HG02870 (cell line): ENCODE measurements around the gene DDX43.
"Not testable (repeated sequence)": the region's sequence is repeated elsewhere in the genome, so short reads cannot be mapped to it uniquely, and the experiment has no call there.

ENCODE experiments used
- ATAC-seq: cut with Tn5 transposase; IDR thresholded peaks from one replicate; pipeline ENCODE4 v1.9.1; 2021; ENCODE audit warnings: mild to moderate bottlenecking, moderate library complexity; ENCODE audit not compliant: unreplicated experiment

Gene DDX43

DNA sequence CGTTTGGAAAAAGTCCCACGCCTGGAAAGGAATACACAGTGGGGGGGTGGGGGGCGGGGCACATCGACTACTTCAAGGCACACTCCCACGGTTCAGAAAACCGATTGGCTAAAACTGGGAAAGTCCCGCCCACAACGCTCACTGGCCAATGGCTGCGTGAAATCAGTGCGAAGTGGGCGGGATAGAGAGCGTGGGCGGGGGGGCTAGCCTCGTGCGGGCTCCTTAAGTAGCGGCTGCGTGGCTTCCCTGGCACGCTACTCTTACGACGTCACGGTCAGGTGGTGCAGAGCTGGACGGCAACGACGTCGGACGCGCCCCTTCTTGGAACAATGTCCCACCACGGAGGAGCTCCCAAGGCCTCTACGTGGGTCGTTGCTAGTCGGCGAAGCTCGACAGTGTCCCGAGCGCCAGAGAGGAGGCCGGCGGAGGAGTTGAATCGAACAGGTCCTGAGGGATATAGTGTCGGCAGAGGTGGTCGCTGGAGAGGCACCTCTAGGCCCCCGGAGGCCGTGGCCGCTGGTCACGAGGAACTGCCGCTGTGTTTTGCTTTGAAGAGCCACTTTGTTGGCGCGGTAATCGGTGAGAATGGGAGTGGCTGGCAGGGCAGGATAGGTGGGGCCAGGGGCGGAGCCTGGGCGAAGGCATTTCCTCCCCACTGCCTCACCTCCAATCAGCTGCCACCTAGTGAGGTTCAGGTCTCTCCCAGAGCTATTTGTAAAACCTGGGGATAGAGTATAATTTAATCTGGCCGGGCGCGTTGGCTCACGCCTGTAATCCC is at the start of gene DDX43:
Gene DDX43, plus strand, starts transcription at position 252 of the 778 bp plus-strand sequence. Its CDS starts 78 bp downstream, at position 330.
- no peak for ATAC-seq

- ATAC-seq = no peak
Observed at GRCh38 chr6:73348550-73349204, 46.0 kb upstream of the DDX43 start.

- ATAC-seq = no peak
Observed at GRCh38 chr6:73349311-73349710, 45.3 kb upstream of the DDX43 start.

DNA sequence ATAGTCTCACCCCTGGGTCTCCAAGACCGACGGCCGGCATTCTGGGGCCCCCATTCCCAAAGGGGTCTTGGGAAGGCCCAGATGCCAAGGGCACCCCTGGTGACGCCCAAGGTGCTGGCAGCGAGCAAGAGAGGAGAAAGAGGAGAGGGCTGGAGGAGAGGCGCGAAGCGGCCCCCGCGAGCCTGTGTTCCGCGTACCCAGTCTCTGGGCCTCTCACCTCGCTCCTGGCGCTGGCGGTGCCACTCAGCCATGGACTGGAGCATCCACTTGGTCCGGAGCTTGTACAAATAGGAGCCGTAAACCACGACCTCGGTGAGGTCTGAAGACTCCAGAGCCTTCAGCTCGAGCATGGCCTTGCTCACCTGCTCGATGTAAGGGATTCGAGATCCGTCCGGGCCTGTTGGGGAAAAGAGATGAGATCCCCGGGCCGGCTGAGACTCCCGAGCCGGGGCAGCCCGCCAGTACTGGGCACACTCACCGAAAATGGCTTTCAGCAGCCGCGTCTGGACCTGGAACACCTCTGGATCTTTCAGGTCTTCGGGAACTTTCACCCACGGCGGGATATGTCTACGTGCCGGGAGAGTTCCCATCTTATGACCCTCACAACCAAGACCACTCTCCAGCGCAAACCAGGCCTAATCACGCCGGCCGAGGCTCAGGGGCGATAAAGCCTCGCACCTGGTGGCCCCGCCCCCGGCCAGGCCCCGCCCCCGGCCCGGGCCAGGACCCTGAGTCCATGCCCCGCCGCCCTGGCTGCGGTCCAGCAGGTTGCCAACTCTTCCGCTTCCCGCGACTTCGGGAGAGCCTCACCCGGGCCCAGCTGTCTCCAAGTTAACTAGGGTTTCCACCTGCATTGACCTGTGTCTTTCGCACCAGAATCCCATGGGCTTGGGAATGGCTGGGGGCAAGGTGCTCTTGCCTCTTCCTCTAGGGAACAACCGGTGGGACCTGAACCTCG is 40.7 kb upstream of the DDX43 start, which contains the start of gene DPPA5:
Gene DPPA5, minus strand, starts transcription at position 641 of the 958 bp plus-strand sequence. Its CDS starts 51 bp downstream, at position 590.
- ATAC-seq = no peak

GRCh38 chr6:73362358-73362757 is 32.3 kb upstream of the DDX43 start, which contains the start of gene KHDC3L:
Gene KHDC3L, plus strand, starts transcription at chr6:73362658. Its CDS starts 72 bp downstream, at chr6:73362730.
- no peak for ATAC-seq

DNA sequence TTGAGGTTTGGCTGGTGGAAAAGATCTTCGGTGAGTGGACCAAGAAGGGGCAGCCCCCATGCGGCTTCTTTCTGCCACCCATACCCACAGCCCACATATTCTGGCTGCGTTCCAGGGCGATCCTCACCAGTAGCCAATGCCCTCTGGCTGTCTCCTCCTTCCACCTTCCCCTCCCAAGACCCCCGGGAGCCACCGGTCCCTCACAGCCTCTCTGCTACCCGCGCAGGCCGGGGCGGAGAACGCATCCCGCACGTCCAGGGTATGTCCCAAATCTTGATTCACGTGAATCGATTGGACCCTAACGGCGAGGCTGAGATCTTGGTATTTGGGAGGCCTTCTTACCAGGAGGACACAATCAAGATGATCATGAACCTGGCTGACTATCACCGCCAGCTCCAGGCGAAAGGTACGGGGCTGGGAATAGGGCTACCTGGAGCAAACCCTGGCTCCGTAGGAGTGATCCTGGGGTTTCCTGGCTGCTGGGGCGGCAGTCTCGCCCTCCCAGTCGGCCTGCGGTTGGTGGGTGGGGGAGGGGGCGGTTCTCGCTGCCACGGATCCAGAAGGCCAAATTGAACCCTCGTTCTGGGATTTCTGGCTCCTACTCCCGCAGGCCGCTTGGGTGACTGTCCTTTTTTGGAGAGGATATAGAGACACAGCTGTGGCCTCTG is 31.6 kb upstream of the DDX43 start:
- ATAC-seq = no peak

DNA sequence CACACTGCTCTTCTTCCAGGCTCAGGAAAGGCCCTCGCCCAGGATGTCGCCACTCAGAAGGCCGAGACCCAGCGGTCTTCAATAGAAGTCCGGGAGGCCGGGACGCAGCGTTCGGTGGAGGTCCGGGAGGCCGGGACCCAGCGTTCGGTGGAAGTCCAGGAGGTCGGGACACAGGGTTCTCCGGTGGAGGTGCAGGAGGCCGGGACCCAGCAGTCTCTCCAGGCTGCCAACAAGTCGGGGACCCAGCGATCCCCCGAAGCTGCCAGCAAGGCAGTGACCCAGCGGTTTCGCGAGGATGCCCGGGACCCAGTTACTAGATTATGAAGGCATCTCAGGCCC is 31.1 kb upstream of the DDX43 start:
- no peak for ATAC-seq

DNA sequence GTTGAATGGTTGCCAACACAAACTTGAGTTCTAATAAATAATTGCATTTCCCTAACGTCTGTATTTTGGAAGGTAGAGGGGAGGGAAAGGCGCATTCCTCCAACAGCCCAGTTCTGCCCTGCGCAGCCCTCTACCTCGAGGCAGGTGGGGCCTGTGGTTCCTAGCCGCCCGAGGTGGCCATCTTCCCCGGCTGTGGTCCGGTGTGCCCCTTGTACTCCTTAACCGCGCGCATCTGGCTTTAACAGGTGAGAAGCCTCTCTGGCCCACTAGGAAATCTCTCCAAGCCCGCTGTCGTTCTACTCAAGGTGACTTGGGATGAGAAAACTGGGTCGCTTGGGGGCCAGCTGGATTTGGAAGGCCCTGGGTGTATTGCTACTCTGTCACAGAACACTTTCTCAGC is 30.5 kb upstream of the DDX43 start:
- no peak for ATAC-seq

DNA sequence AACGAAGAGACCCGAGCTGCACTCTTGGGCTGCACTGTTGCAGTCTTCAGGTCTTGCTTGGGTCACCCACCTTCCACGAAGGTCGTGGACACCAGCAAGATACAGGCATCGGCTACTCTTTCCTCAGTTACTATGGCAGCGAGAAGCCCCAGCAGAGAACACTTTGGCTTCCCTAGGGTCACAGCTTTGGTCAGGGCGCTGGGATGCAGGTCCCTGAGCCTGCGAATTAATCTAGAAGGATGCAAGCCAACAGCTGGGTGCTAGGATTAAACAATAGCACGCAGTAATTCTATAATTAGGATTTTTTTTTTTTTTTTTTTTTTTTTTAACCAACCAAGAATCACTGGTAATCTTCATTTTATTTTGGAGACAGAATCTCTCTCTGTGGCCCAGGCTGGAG is 30.1 kb upstream of the DDX43 start:
- ATAC-seq = no peak

GRCh38 chr6:73367761-73368355 is 26.8 kb upstream of the DDX43 start:
- no peak for ATAC-seq

DNA sequence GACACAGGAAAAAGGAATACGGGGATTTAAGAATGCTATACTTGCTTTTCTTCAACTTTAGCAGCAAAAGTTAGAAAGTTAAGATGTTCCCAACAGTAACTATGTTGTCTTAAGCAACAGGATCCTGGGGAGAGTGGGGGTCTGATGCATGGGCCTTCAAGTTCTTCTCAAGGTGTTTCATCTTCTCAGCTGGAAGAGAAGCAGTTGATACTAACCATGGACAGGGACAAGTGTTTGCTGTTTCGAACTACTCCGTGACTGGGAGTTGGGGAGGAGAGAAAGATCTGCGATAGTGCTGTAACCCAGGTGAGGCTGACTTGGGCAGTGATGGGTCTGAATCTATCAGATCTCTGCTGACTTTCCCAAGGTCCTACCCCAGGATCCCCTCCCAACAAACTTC is 26.0 kb upstream of the DDX43 start:
- no peak for ATAC-seq

DNA sequence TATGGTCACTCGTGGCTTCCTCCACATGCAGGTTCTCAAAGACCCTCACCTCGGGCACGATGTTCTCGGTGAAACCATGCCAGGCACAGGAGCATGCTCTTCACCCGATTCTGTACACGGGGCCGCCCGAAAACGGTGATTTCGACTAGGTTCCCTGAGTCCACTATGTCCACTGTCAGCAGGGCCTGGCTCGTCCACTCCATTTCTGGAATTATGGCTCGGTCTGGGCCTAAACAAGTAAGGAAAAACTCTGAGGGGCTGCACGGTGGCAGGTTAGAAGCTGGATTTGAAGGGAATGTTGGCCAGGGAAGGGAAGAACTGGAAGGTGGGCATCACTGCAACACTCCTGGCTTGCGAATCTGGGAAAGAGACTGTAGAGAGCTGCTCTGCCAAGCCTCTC is 25.5 kb upstream of the DDX43 start:
- ATAC-seq = no peak

DNA sequence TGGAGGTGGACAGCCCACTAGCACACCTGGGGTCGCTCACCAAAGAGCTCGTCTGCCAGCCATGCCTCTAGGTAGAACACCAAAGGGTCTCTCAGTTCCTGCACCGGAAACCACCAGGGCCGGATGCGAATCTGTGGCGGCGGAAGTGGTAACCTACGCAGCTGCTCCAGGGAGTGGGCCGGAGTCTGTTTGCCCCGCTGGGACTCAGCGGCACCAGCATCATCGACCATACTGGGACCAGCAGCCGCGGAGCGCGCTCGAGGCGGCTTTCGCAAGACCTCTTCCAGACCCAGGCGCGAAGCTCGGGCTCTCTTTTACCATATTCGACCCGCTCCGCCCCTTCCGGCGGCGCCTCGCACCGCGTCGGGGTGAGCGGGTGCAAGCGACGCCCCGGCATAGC is 25.1 kb upstream of the DDX43 start, which contains the start of gene OOEP:
Gene OOEP, minus strand, starts transcription at position 335 of the 400 bp plus-strand sequence. Its CDS starts 105 bp downstream, at position 230.
- no peak for ATAC-seq

- no peak for ATAC-seq
Observed at GRCh38 chr6:73371984-73372383, 22.6 kb upstream of the DDX43 start.

DNA sequence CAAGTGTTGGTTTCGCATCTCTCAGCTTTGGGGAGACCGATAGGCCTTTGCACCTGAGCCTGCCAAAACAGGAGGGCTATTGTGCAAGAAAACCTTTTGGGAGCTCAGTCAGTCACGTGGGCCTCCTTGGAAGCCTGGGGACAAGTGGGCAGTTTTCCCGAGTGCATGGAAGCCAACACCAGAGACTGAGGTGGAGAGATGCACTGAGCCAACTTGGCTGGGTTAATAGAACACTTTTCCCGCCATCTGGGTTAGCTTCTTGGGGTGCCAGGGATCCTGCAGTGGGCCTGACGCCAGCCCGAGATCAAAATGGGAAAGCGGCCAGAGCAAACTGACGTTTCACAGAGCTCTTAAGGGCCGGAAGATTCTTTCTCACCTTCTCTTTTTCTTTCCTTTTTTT is 22.1 kb upstream of the DDX43 start:
- no peak for ATAC-seq

DNA sequence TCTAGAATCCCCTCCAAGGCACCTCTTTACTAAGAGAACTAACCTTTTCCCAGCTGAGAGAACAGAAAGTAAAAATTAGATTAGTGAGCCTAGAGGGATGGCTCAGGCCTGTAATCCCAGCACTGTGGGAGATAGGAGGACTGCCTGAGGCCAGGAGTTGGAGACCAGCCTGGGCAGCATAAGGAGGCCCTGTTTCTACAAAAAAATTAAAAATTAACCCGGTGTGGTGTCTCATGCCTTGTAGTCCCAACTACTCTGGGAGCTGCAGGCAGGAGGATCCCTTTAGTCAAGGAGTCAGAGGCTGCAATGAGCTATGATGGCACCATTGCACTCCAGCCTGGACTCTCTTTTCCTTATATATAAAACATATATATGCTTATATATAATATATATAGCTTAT is 19.4 kb upstream of the DDX43 start:
- no peak for ATAC-seq

DNA sequence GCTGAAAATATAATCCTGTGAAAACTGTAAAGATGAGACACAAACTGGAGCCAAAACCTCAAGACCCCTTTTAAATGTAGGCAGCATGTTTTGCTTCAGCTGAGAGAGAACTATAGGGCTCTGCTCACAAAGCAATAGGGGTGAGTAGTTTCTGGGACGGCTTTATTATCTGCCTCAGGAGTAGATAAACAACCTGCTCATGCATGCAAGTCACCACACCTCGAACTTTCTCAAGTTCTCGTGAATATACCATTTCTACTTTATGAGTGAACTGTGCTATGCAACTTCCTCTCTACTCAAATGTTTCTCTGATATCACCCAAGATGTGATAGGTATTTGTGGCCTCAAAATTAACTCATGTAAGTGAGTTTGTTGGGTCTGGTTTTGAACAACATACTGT is 17.4 kb upstream of the DDX43 start:
- ATAC-seq = no peak

DNA sequence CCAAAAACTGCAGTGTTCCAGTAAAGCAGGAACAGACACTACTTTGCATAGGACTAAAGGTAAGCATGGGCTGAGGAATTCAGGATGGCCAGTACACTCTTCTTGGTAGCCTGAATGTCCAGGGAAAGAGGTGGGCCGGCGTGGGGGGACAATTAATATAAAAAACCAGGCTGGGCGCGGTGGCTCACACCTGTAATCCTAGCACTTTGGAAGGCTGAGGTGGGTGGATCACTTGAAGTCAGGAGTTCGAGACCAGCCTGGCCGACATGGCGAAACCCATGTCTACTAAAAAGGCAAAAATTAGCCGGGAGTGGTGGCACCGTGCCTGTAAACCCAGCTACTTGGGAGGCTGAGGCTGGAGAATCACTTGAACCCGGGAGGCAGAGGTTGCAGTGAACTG is 13.1 kb upstream of the DDX43 start:
- ATAC-seq = not testable (repeated sequence)

GRCh38 chr6:73382462-73383113 is 12.0 kb upstream of the DDX43 start:
- no peak for ATAC-seq

DNA sequence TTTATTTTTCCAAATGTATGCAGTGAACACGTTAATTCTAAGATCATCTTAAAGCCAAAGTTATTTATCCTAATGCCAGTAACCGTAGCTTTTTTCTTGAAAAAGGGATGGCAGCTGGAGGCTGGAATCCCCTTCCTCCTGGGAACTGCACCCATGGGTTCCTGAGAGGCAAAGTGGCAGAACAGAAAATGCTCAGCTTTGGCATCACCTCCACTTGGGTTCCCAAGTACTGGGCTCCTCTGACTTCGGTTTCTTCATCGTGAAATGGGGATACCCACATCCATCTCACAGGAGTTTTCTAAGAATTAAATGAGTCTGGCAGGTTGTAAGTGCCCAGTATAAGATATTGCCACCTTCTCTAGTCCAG is 6.2 kb upstream of the DDX43 start:
- ATAC-seq = peak; percentile 3
